ENCODE results near the gene DCST1. TPM values are rescaled to one million over a fixed set of nuclear protein-coding genes. Genes with fewer than 3 reads are reported as not detected.

Gene DCST1
- total and polyA plus RNA-seq, 2 of the 8 experiments (the other 6 are each of a cell fraction or from before 2014, with no cell fraction given) = not detected

GRCh38 chr1:155079487-155080311 lies 46.1 kb downstream of the DCST1 start (continued):
- TF ChIP-seq GTF2F1 (IDR thresholded peaks at IDR 0.05; ENCODE audit: borderline replicate concordance, low read depth, low read length) (no peak), MAFK (IDR thresholded peaks at IDR 0.05; ENCODE audit: low read depth, low read length) (no peak), POLR2A (IDR thresholded peaks at IDR 0.05; ENCODE audit: control extremely low read depth in 1 of 2, low read depth in 2 of 2, low read length in 2 of 2) (no peak), CHD2 (IDR thresholded peaks at IDR 0.05; ENCODE audit: low read length) (no peak), ZNF274 (IDR thresholded peaks at IDR 0.05; ENCODE audit: borderline replicate concordance, extremely low read depth, low read length) (no peak), TBP (IDR thresholded peaks at IDR 0.05; ENCODE audit: low read depth, low read length) (no peak), CBX8 (IDR thresholded peaks at IDR 0.05; ENCODE audit: borderline replicate concordance, low read depth, low read length) (no peak), CEBPB (IDR thresholded peaks at IDR 0.05; ENCODE audit: low read depth, low read length) (no peak), EGR1 (IDR thresholded peaks at IDR 0.05; ENCODE audit: borderline replicate concordance, low read depth, low read length) (no peak), CHD1 (IDR thresholded peaks at IDR 0.05; ENCODE audit: low read depth, low read length) (no peak), SUZ12 (IDR thresholded peaks at IDR 0.05; ENCODE audit: low read length) (peak; percentile 83), CTBP2 (IDR thresholded peaks at IDR 0.05; ENCODE audit: borderline replicate concordance, insufficient read depth, insufficient read length, low read length) (no peak), TCF12 (IDR thresholded peaks at IDR 0.05; ENCODE audit: low read depth, low read length) (no peak)
- TF ChIP-seq, protein P1, sequence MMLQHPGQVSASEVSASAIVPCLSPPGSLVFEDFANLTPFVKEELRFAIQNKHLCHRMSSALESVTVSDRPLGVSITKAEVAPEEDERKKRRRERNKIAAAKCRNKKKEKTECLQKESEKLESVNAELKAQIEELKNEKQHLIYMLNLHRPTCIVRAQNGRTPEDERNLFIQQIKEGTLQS (IDR thresholded peaks at IDR 0.05; ENCODE audit: insufficient read depth, low read depth, low read length) = no peak
